HG03175 (cell line): ENCODE measurements around the gene PTPRT.
"Not testable (repeated sequence)": the region's sequence is repeated elsewhere in the genome, so short reads cannot be mapped to it uniquely, and the experiment has no call there.

Source experiments
- ATAC-seq: cut with Tn5 transposase; IDR thresholded peaks from one replicate; pipeline ENCODE4 v1.9.1; 2021; ENCODE audit warnings: mild to moderate bottlenecking, moderate library complexity; ENCODE audit not compliant: unreplicated experiment

Gene PTPRT

DNA sequence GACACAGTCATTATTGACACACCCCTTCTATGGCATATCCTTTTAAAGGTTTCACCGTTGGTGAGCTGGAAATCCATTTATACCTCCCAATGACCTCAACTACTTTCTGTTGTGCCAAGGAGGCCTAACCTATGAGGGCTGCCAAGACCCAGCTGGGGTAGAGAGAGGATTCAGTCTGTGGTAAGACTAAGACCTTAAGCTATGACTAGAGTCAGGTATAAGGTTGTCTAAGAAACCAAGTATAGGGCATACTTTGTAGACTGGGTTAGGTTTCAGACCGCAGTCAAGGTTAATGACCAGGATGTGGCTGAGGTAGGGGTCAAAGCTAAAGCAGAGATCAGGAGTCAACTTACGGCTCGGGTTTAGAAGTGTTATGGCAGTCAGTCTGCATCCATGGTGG, 930.3 kb downstream of the PTPRT start:
- ATAC-seq, result no peak

DNA sequence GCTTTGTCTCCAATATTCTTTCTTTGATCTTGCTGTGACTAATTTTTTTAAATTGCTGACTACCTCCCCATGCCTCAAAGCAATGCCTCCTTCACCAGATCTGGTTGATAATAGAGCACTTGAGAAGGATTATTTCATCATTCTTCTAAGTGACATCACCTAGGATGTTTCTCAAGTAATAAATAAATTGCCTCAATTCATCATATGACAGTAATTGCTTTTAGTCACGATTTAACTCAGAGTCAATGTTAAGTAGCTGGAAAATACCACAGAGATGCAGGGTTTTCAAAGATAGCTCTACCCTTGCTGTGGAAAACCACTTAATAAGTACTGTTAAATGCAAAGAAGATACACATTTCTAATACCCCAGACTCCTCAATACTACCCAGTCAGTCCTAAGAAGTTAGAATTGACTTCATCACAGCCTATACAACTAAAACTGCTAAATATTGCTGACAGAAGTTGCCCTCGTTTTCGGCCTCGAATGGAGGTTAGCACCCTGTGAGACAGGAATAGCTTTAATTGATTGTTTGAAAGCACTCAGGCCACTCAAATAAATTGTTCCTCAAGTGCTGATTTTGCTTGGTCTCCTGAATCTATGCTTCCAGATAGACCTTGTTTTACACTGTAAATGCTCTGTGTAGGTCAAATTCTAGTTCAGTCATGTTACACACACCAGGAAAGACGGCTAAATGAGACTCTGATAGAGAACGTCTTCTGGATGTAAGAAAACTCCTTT, 931.0 kb downstream of the PTPRT start:
- ATAC-seq, result no peak

DNA sequence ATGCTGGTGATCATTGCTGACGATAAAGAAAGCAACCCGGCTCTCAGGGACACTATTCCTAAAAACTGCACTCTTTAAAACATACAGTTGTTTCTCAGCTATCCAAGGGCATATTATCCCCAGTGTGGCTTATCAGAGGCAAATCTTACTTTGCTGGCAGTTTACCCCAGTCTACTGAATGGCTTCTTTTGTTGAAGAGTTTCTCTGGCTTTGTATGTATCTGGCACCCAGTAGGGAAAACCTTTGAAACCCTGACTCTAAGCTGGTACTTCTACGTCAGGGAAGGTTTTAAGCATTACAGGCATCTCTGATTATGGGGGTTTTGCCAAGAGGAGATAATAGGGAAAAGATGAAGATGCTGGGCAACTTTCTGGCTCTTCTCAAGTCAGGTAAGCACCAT, 933.9 kb downstream of the PTPRT start:
- ATAC-seq, result no peak

DNA sequence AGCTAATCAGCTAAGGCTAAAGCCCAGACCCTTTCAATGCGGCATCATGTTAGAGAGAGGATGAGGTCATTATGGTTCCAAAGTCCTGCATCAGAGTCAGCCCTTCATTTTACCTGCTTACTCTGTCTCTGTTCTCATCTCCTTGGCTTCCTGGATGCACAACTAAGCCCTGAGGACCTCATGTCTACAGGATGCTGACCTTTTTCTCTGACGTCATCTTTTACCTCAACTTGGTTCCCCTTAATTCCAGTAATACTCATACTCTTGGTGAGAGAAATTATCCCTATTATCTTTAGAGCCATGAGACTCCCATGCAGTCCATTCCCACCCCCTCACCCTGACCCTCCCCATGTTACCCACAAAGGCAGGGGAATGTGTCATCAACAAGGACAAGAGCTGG, 935.0 kb downstream of the PTPRT start:
- no peak for ATAC-seq

DNA sequence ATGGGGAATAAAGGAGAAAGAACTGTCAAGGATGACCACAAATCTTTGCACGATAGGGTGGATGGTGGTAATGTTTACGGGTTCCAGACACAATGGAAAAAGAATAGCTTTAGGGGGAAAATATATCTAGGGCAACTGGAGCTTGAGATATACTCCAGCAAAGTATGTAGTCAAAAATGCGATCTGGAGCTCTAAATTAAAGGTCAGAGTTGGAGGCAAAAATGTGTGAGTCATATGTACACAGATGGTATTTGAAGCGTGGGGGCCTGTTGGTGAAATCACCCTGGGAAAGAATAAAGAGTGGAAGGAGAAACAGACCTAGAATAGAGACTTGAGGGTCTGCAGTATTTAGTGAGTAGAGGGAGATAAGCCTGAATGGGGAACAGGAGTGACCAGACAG, 937.6 kb downstream of the PTPRT start:
- ATAC-seq, result no peak

DNA sequence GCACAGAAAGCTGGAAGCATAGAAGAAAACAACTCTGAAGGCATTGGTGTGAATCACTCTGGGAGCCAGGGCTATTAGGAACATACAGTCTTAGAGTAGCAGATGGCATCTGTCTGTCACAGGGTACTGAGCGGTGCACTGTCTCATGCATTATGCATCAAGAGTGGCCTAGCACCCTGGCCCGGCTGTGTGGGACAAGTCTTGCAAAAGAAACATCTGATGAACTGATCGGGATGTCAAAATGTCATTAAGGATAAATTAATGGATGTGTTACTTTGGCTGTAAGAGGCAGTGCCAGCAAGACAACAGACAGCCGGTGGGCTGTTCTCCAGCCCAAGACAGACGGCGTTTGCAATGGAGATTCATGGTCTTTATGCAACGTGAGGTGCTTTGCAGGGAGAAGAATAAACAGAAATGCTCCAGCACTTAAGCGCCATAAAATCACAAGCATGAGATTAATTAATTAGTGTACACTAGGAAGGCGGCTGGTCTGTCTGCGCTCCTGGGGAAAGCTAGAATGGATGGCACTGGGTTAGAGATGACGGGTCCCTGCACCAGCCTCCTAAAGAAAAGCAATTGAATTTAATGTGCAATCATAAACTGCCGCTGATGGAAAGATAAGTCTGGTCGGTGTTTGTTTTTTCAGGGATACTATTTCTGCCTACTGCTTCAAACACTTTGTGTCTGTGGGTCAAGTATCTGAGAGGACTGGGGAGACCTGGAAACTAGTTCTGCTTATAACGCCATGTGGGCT, 970.9 kb downstream of the PTPRT start:
- ATAC-seq, result no peak

DNA sequence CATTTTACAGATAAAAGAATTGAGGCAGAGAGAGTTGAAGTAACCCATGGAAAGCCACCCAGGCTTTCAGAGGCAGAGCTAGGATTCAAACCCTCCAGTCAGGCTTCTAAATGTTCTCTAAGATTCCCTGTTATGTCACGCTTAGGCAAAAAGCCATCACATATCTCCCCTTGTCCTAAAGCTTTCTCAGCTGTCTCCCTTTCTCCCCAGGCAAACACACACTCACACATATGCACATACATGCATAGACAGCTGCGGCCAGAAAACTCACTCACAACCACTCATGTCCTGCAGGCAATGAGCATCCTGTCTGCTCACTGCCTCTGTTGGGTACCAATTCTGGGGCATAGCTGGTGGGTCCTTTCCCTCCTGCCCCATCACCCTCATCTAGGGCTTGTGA, 975.6 kb downstream of the PTPRT start:
- ATAC-seq, result no peak

DNA sequence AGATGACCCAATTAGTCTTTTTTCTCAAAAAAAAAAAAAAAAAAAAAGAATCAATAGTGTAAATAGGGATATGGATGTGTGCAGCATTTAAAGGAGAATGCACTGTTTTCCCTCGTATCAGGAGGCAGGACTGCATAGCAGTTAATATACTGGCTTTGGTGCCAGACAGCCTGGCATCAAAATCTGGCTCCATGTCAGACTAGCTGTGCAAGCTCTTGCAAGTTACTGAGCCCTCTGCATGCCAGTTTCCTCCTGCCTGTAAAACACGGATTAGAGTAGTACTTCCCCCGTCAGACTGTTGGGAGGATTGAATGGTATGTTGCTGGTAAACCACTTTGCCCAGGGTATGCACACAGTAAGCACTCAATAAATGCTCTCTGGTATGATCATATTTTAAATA, 977.3 kb downstream of the PTPRT start:
- ATAC-seq, result no peak

DNA sequence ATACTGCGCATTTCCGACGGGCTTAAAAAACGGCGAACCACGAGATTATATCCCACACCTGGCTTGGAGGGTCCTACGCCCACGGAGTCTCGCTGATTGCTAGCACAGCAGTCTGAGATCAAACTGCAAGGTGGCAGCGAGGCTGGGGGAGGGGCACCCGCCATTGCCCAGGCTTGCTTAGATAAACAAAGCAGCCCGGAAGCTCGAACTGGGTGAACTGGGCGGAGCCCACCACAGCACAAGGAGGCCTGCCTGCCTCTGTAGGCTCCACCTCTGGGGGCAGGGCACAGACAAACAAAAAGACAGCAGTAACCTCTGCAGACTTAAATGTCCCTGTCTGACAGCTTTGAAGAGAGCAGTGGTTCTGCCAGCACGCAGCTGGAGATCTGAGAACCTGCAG, 983.1 kb downstream of the PTPRT start:
- ATAC-seq, result not testable (repeated sequence)

DNA sequence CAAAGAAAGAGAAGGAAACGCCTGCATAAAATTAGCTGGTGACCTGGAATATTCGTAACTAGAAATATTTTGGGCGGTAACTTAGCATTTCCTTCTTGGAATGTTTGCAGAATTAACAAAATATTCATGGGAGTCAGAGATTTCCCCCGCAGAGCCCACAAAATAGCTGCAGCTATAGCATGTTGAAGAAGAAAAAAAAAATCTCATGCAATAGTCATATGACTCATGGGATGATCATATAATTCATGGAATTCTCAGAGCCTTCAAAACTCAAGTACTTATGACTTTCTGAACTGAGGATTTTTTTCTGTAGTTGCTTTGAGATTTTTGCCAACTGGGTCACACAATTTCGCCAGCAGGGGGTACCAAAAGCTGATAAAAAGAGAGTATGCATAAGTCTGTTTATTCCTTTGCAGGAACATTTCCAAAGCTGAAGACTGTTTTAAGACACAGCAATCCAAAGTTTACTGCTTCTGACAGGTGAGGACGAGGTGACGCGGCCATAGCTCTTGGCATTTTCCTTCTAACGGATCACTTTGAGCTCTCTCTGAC, 985.5 kb downstream of the PTPRT start:
- ATAC-seq, result no peak

DNA sequence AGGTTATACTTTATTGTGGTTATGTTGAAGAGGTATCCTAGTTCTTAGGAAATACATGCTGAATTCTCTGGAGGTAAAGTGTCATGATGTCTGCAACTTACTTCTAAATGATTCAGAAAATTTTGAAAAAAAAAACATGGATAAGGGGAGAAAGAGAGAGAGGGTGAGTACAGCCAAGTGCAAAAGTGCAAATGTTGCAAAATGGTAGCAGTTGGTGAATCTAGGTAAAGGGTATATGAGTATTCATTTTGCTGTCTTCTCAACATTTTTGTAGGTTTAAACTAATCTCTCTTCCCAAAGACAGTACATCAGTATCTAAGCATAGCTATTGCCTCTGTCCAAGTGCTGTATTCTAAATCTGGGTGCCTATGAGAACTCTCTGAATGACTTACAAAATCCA, 992.1 kb downstream of the PTPRT start:
- ATAC-seq, result no peak

DNA sequence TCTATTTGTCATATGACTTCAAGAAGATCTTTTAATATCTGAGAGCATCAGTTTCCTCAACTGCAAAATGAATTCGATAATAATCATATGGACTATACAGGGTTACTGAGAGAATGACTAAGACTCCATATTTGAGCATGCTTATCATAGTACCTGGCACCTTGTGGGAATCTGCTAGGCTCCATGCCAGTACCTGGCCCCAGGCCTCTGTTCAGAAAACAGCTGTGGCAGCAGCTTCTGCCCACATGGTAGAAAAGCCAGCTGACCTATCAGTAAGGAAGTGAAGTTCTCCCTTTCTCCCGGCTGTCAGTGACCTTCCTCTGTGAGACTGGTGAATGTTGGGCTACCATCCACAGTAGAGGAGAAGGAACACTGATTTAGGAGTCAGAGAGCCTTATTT, 996.6 kb downstream of the PTPRT start:
- no peak for ATAC-seq

DNA sequence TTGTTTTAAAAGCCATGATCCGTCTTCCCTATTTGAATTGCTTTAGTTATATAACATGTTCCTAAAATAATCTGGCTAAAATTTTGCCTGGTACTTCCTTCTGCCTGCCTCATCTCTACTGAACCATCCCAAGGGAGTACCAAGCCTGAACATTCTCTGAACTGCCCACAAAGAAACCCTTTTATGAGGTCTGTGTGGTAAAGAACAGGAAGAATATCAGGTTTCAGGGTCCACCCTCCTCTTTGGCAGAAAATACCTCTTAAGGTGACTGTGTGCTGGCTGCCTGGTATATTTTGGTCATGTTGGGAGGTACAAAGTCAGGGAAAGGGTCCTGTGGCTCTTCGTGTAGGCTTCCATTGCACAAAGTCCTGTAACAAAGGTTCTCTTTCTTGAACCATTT, 997.4 kb downstream of the PTPRT start:
- ATAC-seq, result no peak

DNA sequence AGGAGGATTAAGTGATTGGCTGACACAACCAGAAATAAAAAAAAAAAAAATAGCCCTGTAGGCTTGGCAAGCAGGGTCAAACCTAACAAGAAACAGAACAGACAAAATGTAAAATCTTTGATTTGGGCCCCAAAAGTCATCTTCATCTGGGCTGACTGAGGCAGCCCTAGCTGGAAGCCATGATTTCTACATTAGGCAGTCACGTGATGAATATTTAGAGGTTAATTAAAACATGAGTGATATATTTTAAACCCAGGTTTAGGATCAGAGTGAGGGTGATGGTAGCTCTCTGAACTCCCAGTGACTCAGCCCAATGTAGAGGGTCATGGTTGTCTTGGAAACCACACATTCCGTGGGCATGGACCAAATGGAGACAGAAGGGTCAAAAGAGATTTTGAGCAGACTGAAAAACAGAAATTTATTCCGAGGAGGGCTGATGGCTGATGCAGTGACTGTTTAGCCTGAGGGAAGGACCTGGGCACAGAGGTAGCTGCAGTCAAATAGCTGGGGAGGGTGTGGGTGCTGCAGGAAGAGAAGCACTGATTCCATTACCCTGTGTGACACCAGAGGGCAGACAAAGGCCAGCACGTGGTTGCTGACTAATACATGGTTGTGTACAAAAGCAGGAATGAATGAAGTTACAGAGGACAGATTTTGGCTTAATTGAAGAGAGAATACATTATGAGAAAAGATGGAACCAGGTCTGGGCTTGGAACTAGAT, 998.4 kb downstream of the PTPRT start:
- no peak for ATAC-seq

DNA sequence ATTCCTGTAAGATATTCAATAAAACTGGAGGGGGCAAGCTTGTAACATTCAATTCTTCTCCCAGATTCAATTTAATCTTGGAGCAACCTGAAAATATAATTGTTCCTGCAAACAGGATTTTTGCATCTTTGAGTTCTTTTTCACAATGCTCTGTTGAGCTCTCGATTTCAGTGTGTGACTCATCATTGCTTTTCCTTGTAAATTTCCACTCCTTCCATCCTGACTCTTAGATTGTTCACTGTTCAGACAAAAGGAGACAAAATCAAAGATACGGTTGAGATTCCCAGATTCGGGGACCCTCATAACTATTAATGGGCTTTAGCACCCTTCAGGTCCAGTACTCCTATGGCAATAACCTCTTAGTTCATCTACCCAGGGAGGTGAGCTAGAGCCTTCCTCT, 999.6 kb downstream of the PTPRT start:
- ATAC-seq, result no peak

DNA sequence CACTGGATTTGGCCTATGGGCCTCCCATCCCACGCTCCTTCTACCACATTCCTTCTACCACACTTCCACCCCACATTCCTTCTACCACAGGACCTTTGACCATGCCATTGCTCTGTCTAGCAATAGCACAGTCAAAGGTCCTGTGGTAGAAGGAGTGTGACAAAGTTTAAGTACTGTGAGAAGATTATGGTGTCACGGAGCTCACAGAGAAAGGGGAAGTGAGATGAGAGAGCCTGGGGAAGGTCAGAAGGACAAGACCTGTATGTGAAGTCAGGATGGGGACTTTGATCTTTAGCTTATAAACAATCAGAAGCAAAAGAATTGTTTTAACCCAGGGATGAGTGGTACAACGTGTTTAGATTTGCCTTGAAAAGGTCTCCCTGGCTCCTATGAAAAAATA, 1003.4 kb downstream of the PTPRT start:
- no peak for ATAC-seq

DNA sequence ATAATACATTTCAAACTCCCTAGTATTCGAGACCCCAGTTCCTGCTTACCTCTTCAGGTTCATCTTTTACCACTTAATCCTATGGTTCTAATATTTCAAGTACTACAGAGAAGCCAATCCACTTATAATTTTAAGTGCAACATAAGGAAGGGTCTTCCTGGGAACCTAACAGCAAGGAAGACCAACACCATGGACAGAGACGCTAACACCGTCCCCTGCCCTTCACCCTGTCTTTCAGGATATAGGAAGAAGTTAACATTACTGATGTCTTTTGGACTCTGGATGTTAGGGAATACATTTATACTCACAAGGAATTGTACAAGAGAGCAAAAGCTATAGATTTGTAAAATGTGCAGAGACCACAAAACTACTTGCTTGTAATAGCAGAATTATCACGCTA, 1006.6 kb downstream of the PTPRT start:
- ATAC-seq, result no peak

DNA sequence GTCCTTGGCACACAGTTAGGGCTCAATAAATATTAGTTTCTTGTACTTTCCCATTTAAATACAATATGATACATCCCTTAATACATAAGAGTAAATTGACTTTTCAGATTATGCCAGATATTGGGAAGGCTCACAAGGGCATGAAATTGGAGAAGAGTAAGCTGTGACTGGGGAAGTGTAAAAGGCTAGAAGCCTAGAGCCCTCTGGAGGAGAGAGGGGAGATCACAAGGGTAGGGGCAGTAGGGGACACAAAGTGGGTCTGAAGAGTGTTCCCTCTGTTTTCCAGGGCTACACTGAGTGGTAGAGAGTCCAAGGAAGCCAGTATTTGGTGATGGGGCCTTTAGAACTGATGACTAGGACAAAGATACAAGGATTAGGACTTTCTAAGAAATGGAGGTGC, 1008.6 kb downstream of the PTPRT start:
- ATAC-seq, result no peak

DNA sequence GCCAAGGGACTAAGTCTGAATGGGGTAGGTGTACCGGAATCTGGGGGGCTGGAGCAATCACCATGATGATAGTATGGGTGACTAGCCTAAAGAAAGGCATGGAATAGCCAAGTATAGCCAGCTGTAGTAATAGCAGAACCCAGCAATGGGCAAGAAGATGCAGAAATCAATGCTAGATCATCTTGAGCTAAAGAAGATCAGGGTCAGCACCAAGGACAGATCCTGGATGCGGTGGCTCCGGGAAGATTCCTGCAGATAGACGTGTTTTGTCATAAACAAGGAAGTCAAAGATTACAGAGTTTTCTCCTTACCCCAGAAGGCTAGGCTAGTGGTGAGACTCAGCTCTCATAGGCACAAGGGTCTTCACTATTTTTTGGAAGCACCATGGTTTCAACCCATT, 1009.9 kb downstream of the PTPRT start:
- ATAC-seq, result no peak

DNA sequence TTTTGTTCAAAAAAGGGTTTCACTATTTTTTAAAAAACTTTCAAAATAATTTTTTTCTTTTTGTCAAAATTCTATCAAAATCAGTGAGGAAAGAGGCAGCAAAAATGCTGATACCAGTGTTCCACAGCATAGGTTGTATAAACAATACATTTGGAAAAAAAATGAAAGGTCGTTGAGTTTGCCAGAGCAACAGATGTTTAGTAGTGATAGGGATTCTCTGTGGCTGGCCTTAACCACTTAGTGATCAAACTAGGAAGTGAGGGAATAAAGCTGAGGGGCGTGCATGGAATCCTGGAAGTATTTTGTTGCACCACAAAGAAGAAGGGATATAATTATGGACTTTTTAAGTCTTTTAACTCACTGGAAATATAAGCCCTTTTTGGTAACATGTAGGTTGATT, 1016.3 kb downstream of the PTPRT start:
- no peak for ATAC-seq

DNA sequence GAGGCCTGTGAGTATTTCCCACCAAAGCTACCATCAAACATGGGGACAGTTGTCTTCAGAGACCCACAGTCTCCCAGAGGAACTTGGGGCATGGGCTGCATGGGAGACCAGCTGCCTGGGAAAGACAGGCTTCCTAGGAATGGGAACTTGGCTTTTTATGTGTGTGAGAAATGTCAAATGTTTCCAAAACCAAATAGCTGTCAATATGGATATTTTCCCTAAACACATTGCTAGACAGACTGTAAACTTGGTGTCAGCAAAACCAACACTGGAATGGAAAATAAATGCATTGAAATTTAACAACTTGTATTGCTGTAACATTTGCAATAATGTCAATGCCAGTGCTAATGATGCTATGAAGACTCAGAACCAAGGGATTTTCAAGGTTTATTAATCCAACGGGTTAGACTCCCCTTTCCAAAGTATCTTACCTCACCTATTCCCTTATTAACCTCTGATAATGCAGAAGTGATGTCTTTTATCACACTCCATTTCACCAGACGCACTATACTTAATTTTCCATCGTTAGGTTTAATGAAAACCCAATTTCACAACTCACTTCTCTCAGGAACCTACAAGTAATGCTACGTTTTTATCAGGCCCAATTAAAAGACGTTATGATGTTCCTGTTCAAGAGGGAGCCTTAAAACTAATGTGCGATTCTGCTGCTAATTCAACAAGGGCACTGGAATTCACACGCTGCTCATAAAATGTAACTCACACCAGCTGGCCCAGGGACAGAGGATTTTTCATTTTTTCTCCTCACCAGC, 1025.4 kb downstream of the PTPRT start:
- no peak for ATAC-seq
